HT1080 (cell line): ENCODE results near the gene BAIAP2. TPM values are rescaled to one million over a fixed set of nuclear protein-coding genes. Genes with fewer than 3 reads are reported as not detected.

ENCODE experiments used
- DNase-seq: peaks from one replicate; pipeline ENCODE4 v3.0.0-alpha.2; 2015; ENCODE audit warnings: low read depth
- total RNA-seq: library from RNA; depleted of rRNA; stranded (reverse); fragments of >200 nt; shearing (Covaris generic); gene quantifications from 2 replicates; pipeline ENCODE4 v1.2.3, GENCODE V29; 2014

The BAIAP2 gene
- total RNA-seq, 1 experiment from 2014 or later: 48.8 TPM

DNA sequence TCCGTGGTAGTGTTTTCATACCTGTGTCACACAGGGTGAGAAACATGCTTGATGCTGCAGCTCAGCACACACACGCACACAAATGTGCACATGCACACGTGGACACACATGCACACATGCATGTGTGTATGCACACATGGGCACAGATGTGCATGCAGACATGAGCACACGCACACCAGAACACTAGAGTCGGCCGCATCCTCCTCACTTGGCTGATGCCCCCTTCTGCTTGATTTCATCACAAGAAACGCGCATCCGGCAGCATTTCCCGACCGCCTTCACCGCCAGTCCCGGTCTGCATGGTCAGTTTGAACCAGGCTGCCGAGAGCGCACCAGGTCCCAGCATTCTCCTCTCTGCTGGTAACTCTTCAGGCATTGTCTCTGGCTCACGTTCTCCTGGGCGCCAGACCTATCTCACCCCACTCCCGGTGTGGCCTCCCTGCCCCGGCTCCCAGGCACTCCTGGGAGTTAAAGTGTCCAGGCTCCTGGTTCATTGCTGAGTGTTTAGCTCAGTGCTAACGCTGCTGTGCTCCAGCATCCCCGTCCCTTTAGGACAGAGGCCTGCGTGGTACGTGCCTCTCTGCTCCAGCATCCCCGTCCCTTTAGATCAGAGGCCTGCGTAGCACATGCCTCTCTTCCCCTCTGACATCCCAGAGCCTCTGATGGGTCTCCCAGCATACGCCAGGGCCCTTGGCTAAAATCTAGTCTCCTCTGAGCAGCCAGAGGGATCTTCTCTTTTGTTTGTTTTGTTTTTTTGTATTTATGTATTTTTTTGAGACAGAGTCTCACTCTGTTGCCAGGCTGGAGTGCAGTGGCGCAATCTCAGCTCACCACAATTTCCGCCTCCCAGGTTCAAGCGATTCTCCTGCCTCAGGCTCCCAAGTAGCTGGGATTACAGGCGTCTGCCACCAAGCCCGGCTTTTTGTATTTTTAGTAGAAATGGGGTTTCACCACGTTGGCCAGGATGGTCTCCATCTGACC lies 16.0 kb downstream of the BAIAP2 start:
- DNase-seq: no peak

- DNase-seq: no peak
Observed at GRCh38 chr17:81052199-81052997, 17.4 kb downstream of the BAIAP2 start.

DNA sequence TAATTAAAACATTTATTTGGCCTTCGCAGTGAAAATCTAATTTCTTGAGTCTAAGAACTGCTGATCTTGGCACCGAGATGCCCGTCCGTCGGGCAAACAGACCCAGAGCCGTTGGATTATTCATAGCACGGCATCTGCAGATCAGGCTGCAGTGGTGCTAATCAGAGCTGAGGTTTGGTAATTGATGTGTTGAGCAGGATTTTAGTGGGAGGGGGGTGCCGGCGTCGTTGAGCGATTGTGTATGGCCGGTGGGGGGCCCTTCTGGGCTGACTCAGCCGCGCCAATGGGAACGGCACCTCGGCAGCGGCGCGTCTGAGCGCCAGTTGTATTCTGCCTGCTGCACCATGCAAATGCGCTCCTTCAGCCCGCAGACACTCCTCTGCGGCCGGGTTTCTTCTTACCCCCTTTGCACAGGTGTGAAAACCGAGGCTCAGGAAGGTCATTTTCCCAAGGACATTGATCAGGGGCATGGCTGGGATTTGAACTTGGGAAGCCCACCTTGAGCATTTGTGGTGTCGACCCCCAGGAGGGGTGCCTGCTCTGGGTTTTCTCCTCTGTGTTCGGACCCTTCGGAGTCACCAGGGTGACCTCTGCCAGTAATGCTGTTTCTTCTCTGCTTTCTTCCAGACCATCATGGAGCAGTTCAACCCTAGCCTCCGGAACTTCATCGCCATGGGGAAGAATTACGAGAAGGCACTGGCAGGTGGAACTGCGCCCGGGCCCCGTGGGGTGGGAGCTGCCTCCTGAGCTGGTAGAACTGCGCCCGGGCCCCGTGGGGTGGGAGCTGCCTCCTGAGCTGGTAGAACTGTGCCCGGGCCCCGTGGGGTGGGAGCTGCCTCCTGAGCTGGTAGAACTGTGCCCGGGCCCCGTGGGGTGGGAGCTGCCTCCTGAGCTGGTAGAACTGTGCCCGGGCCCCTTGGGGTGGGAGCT lies 18.4 kb downstream of the BAIAP2 start:
- no peak for DNase-seq

- DNase-seq: no peak
Observed at GRCh38 chr17:81054308-81054707, 19.4 kb downstream of the BAIAP2 start.

DNA sequence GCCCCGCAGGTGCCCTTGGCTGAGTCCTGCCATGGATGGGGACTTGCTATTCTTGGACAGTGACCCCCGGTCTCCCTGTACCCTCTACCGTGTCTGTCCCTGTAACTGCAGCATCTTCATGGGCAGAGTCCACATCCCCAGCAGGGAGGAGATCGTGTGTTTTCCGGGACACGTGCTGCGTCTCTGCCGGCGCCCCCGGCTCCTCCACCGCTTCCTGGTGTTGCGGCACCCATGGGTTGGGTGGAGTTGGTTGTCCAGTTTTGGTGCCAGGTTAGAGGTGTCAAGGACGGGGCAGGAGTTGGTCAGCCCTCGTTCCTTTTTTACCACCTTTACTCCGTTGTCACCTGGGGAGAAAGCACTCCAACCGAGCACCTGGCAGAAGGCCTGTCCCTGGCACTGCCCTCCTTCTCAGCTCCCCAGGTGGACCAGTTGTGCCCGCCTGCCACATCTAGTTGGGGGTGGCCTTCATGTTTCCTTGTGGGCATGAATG lies 20.0 kb downstream of the BAIAP2 start:
- no peak for DNase-seq

DNA sequence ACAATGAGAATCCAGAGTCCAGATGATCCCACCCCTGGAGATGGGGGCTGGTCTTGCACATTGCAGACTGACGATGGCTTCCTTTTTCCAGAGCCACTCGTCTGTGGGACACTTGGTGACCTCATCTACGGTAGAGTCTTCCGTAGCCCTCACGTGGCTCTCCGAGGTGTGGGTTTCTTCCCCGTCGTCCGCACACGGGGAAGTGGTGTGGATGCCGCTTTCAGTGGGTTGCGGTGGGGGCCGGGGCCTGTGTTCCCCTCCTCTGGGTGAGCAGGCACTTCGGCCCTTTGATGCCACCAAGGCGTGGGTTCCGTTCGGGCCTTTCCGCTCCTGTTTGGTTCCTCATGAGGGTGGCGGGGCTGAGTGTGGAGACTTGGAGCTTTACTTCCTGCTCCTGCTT lies 21.4 kb downstream of the BAIAP2 start:
- DNase-seq: no peak

- DNase-seq: no peak
Observed at GRCh38 chr17:81057079-81057730, 22.3 kb downstream of the BAIAP2 start.

GRCh38 chr17:81057777-81058176 lies 22.8 kb downstream of the BAIAP2 start:
- no peak for DNase-seq

DNA sequence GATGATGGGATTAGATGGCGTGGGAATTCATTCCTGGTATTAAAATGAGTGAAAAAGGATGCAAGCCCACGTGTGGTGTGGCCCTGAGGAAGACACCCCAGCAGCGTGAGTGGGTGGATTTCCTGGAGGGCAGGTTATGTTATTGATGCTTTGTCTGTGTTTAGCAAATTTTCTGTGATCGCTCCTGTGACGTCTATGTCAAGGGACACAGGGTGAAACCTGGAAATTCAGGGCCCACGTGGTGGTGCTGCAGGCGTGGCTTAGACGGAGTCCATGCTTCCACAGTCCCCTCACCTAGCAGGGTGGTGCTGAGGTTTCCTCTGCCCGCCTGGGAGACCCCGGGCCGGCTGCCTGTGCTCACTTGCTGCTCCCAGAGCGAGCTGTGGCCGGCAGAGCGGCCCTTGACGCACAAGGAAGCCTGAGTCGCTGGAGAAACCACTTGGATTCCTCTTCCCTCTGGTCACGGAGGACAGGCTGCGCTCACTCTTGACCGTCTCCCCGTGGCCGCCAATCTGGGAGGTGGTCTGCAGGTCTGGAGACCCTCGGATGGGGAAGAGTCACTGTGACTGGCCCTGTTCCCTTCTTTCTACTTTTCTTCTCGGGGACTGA lies 23.4 kb downstream of the BAIAP2 start:
- DNase-seq: no peak

- no peak for DNase-seq
Observed at GRCh38 chr17:81059026-81059425, 24.1 kb downstream of the BAIAP2 start.

- DNase-seq: no peak
Observed at GRCh38 chr17:81060416-81060815, 25.5 kb downstream of the BAIAP2 start.

DNA sequence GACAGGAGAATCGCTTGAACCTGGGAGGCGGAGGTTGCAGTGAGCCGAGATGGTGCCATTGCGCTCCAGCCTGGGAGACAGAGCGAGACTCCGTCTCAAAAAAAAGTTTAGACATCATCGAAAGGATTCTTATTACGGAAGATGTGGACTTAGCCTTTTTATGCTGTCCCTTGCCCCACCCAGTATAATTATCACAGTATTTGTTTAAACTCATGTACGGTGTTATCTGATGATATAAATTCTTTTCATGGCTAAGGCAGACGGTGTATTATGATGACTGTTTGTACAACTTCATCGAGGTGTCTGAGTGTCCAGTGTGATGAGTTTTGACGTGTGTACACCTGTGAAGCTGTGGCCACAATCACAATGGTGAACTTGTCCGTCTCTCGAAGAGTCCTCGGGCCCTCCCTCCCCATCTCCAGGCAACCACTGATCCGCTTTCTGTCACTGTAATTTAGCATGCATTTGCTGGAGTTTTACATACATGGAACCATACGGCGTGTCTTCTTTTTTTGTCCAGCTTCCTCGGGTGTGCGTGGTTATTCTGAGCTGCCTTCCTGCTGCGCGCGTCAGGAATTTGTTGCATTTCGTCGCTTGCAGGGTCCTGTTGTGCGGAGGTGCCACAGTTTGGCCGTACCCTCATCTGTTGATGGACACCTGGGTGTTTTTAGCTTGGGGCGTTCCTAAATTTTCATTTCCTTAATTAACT lies 26.2 kb downstream of the BAIAP2 start:
- DNase-seq: no peak

DNA sequence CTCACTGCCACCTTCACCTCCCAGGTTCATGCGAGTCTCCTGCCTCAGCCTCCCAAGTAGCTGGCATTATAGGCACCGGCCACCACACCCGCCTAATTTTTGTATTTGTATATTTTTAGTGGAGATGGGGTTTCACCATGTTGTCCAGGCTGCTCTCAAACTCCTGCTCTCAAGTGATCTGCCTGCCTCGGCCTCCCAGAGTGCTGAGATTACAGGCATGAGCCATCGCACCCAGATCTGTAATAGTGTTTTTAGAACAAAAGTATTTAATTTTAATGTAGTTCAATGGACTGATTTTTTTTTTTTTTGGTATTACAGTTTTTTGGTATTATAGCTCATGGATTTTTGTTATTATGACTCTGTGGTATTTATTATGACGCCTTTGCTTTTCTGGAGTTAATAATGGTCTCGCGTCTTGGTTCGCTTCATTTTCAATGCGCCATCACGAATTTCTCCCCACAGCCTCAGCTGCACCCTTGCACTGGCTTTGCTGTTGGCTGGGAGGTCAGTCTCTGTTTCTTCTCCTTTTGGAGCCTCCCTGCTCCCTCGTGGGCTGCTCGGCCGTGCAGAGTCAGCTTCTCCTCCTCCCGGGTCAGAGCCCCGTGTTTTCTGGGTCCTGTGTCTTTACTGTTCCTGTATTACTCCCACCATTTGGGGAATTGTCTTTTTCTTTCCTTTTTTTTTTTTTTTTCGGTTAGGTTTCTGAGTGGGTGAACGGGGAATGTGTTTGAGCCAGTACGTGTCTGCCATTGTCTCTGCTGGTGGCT lies 27.2 kb downstream of the BAIAP2 start:
- no peak for DNase-seq

- DNase-seq: no peak
Observed at GRCh38 chr17:81063106-81064093, 28.4 kb downstream of the BAIAP2 start.

GRCh38 chr17:81064678-81065475 lies 29.9 kb downstream of the BAIAP2 start:
- no peak for DNase-seq

DNA sequence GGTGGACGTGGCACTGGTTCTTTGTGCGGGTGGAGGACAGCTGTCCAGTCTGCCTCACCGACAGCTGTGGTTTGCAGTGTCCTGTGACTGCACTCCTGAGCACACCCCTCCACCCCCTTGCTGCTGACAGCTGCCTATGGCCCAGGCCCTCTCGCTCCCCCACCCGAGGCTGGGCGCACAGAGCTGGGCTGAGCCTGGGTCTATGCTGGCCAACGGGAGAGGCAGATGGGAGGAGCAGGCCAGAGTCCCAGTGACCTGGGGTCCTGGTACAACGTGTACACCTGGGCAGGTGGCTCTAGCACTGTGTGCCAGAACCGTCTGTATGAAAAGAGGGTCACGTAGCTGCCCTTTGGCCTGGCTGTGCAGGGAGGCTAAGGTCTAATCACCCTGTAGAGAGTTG lies 30.5 kb downstream of the BAIAP2 start:
- DNase-seq: no peak

GRCh38 chr17:81066072-81066471 lies 31.1 kb downstream of the BAIAP2 start:
- peak; percentile 33 for DNase-seq
